HG03460 (cell line): Measurements from ENCODE around the gene AFDN.

Experiments
- ATAC-seq: cut with Tn5 transposase; IDR thresholded peaks from one replicate; pipeline ENCODE4 v1.9.1; 2021; ENCODE audit not compliant: unreplicated experiment

Gene AFDN

GRCh38 chr6:167918548-167919278, 92.0 kb downstream of the AFDN start:
- no peak for ATAC-seq

GRCh38 chr6:167919349-167919748, 92.6 kb downstream of the AFDN start:
- ATAC-seq, result no peak

GRCh38 chr6:167920165-167920564, 93.5 kb downstream of the AFDN start:
- ATAC-seq, result no peak

- ATAC-seq, result no peak
Observed at GRCh38 chr6:167921831-167922230, 95.1 kb downstream of the AFDN start.

GRCh38 chr6:167925026-167925425, 98.3 kb downstream of the AFDN start:
- ATAC-seq, result no peak

GRCh38 chr6:167927246-167927645, 100.5 kb downstream of the AFDN start:
- ATAC-seq, result no peak

- no peak for ATAC-seq
Observed at GRCh38 chr6:167928111-167928510, 101.4 kb downstream of the AFDN start.

GRCh38 chr6:167930295-167930694, 103.6 kb downstream of the AFDN start:
- ATAC-seq, result no peak

GRCh38 chr6:167932468-167933276, 106.0 kb downstream of the AFDN start:
- ATAC-seq, result no peak

GRCh38 chr6:167933290-167933689, 106.6 kb downstream of the AFDN start:
- ATAC-seq, result no peak

GRCh38 chr6:167933847-167934246, 107.1 kb downstream of the AFDN start:
- no peak for ATAC-seq

GRCh38 chr6:167934426-167934864, 107.7 kb downstream of the AFDN start:
- no peak for ATAC-seq

- ATAC-seq, result no peak
Observed at GRCh38 chr6:167936051-167936450, 109.3 kb downstream of the AFDN start.

- no peak for ATAC-seq
Observed at GRCh38 chr6:167937301-167937700, 110.6 kb downstream of the AFDN start.

GRCh38 chr6:167937948-167938911, 111.5 kb downstream of the AFDN start:
- ATAC-seq, result no peak

GRCh38 chr6:167941822-167942221, 115.1 kb downstream of the AFDN start:
- no peak for ATAC-seq

- no peak for ATAC-seq
Observed at GRCh38 chr6:167944130-167944529, 117.4 kb downstream of the AFDN start.

GRCh38 chr6:167946007-167946406, 119.3 kb downstream of the AFDN start:
- ATAC-seq, result no peak

GRCh38 chr6:167946604-167947003, 119.9 kb downstream of the AFDN start:
- no peak for ATAC-seq

GRCh38 chr6:167947716-167948115, 121.0 kb downstream of the AFDN start:
- ATAC-seq, result no peak

GRCh38 chr6:167948716-167949115, 122.0 kb downstream of the AFDN start:
- ATAC-seq, result no peak
